WTC11 (cell line): Measurements from ENCODE around the gene SYT15.

ENCODE experiments used
- CREB1 ChIP-seq: sonication (generic); formaldehyde crosslinking; IDR thresholded peaks from 2 replicates; pipeline ENCODE4 v1.8.0; 2023; ENCODE audit warnings: mild to moderate bottlenecking, missing genetic modification reagents
- ETV6 ChIP-seq: sonication (generic); formaldehyde crosslinking; IDR thresholded peaks from 2 replicates; pipeline ENCODE4 v1.8.1; 2022; ENCODE audit warnings: mild to moderate bottlenecking, missing genetic modification reagents
- FOXP1 ChIP-seq: sonication (generic); formaldehyde crosslinking; IDR thresholded peaks from 2 replicates; pipeline ENCODE4 v1.8.0; 2022; ENCODE audit warnings: missing genetic modification reagents, mild to moderate bottlenecking, moderate library complexity, borderline replicate concordance
- JUN ChIP-seq: sonication (generic); formaldehyde crosslinking; IDR thresholded peaks from 2 replicates; pipeline ENCODE4 v1.8.0; 2023; ENCODE audit warnings: mild to moderate bottlenecking, missing genetic modification reagents
- NR2C2 ChIP-seq: sonication (generic); formaldehyde crosslinking; IDR thresholded peaks from 2 replicates; pipeline ENCODE4 v1.8.0; 2022; ENCODE audit warnings: mild to moderate bottlenecking, missing genetic modification reagents
- TEAD1 ChIP-seq: sonication (generic); formaldehyde crosslinking; IDR thresholded peaks from 2 replicates; pipeline ENCODE4 v1.8.0; 2022; ENCODE audit warnings: mild to moderate bottlenecking, missing genetic modification reagents
- TF ChIP-seq, protein P1 (sequence below): fragments of 200-600 bp; IDR thresholded peaks from 2 replicates; pipeline ENCODE4 v1.8.0; 2022; ENCODE audit warnings: antibody characterized with exemption
- TF ChIP-seq, protein P2 (sequence below): sonication (generic); formaldehyde crosslinking; IDR thresholded peaks from 2 replicates; pipeline ENCODE4 v1.8.0; 2023; ENCODE audit warnings: missing genetic modification reagents, mild to moderate bottlenecking, borderline replicate concordance
- TF ChIP-seq, protein P3 (sequence below): sonication (generic); formaldehyde crosslinking; IDR thresholded peaks from 2 replicates; pipeline ENCODE4 v1.8.0; 2022; ENCODE audit warnings: mild to moderate bottlenecking, missing genetic modification reagents
- TF ChIP-seq, protein P4 (sequence below): sonication (generic); formaldehyde crosslinking; IDR thresholded peaks from 2 replicates; pipeline ENCODE4 v1.8.0; 2023; ENCODE audit warnings: mild to moderate bottlenecking, missing genetic modification reagents

DNA sequence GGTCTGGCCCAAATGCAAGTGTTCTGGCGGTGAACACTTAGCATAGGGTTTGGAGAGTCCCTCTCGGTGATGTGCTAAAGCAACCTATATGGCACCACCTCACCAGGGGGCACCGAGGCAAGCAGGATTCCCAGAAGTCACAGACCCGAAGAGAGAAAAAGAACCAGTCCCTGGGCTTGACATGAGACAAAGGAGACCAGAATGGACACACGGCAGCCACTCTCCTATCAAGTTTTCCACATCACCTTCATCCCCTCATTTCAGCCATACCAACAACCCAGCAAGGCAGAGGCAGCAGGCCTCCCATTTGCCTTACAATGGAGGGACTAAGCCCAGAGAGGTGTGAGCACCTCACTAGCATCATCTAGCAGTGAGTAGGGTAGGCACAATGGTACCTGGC lies 42.1 kb upstream of the SYT15 start:
- no peak for TF ChIP-seq TEAD1 (CRISPR knock-in tag)
- TF ChIP-seq, protein P1, sequence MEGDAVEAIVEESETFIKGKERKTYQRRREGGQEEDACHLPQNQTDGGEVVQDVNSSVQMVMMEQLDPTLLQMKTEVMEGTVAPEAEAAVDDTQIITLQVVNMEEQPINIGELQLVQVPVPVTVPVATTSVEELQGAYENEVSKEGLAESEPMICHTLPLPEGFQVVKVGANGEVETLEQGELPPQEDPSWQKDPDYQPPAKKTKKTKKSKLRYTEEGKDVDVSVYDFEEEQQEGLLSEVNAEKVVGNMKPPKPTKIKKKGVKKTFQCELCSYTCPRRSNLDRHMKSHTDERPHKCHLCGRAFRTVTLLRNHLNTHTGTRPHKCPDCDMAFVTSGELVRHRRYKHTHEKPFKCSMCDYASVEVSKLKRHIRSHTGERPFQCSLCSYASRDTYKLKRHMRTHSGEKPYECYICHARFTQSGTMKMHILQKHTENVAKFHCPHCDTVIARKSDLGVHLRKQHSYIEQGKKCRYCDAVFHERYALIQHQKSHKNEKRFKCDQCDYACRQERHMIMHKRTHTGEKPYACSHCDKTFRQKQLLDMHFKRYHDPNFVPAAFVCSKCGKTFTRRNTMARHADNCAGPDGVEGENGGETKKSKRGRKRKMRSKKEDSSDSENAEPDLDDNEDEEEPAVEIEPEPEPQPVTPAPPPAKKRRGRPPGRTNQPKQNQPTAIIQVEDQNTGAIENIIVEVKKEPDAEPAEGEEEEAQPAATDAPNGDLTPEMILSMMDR, result no peak
- no peak for TF ChIP-seq FOXP1 (CRISPR knock-in tag)
- TF ChIP-seq, protein P2, sequence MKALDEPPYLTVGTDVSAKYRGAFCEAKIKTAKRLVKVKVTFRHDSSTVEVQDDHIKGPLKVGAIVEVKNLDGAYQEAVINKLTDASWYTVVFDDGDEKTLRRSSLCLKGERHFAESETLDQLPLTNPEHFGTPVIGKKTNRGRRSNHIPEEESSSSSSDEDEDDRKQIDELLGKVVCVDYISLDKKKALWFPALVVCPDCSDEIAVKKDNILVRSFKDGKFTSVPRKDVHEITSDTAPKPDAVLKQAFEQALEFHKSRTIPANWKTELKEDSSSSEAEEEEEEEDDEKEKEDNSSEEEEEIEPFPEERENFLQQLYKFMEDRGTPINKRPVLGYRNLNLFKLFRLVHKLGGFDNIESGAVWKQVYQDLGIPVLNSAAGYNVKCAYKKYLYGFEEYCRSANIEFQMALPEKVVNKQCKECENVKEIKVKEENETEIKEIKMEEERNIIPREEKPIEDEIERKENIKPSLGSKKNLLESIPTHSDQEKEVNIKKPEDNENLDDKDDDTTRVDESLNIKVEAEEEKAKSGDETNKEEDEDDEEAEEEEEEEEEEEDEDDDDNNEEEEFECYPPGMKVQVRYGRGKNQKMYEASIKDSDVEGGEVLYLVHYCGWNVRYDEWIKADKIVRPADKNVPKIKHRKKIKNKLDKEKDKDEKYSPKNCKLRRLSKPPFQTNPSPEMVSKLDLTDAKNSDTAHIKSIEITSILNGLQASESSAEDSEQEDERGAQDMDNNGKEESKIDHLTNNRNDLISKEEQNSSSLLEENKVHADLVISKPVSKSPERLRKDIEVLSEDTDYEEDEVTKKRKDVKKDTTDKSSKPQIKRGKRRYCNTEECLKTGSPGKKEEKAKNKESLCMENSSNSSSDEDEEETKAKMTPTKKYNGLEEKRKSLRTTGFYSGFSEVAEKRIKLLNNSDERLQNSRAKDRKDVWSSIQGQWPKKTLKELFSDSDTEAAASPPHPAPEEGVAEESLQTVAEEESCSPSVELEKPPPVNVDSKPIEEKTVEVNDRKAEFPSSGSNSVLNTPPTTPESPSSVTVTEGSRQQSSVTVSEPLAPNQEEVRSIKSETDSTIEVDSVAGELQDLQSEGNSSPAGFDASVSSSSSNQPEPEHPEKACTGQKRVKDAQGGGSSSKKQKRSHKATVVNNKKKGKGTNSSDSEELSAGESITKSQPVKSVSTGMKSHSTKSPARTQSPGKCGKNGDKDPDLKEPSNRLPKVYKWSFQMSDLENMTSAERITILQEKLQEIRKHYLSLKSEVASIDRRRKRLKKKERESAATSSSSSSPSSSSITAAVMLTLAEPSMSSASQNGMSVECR (CRISPR knock-in tag), result no peak
- TF ChIP-seq, protein P3, sequence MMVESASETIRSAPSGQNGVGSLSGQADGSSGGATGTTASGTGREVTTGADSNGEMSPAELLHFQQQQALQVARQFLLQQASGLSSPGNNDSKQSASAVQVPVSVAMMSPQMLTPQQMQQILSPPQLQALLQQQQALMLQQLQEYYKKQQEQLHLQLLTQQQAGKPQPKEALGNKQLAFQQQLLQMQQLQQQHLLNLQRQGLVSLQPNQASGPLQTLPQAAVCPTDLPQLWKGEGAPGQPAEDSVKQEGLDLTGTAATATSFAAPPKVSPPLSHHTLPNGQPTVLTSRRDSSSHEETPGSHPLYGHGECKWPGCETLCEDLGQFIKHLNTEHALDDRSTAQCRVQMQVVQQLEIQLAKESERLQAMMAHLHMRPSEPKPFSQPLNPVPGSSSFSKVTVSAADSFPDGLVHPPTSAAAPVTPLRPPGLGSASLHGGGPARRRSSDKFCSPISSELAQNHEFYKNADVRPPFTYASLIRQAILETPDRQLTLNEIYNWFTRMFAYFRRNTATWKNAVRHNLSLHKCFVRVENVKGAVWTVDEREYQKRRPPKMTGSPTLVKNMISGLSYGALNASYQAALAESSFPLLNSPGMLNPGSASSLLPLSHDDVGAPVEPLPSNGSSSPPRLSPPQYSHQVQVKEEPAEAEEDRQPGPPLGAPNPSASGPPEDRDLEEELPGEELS (CRISPR knock-in tag), result no peak
- TF ChIP-seq NR2C2 (CRISPR knock-in tag), result no peak
- TF ChIP-seq, protein P4, sequence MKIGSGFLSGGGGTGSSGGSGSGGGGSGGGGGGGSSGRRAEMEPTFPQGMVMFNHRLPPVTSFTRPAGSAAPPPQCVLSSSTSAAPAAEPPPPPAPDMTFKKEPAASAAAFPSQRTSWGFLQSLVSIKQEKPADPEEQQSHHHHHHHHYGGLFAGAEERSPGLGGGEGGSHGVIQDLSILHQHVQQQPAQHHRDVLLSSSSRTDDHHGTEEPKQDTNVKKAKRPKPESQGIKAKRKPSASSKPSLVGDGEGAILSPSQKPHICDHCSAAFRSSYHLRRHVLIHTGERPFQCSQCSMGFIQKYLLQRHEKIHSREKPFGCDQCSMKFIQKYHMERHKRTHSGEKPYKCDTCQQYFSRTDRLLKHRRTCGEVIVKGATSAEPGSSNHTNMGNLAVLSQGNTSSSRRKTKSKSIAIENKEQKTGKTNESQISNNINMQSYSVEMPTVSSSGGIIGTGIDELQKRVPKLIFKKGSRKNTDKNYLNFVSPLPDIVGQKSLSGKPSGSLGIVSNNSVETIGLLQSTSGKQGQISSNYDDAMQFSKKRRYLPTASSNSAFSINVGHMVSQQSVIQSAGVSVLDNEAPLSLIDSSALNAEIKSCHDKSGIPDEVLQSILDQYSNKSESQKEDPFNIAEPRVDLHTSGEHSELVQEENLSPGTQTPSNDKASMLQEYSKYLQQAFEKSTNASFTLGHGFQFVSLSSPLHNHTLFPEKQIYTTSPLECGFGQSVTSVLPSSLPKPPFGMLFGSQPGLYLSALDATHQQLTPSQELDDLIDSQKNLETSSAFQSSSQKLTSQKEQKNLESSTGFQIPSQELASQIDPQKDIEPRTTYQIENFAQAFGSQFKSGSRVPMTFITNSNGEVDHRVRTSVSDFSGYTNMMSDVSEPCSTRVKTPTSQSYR, result no peak
- TF ChIP-seq ETV6 (CRISPR knock-in tag), result no peak
- TF ChIP-seq JUN, result no peak
- TF ChIP-seq CREB1 (CRISPR knock-in tag), result no peak
